ENCODE results near the gene MOCS3.

MOCS3 gene

GRCh38 chr20:50982363-50982762, 23.7 kb downstream of the MOCS3 start:
- DNase-seq = no peak

GRCh38 chr20:50983321-50983720, 24.7 kb downstream of the MOCS3 start:
- DNase-seq = no peak

GRCh38 chr20:50987493-50988210, 29.0 kb downstream of the MOCS3 start:
- DNase-seq = peak; percentile 43

GRCh38 chr20:50991076-50991475, 32.5 kb downstream of the MOCS3 start:
- no peak for DNase-seq

- DNase-seq = no peak
These were observed 33.7 kb downstream of the MOCS3 start for GRCh38 chr20:50992336-50992732.

- DNase-seq = no peak
These were observed 34.3 kb downstream of the MOCS3 start for GRCh38 chr20:50992733-50993457.

GRCh38 chr20:50993876-50994275, 35.3 kb downstream of the MOCS3 start:
- DNase-seq = no peak

GRCh38 chr20:50995506-50995905, 36.9 kb downstream of the MOCS3 start:
- DNase-seq = no peak

- DNase-seq = no peak
These were observed 38.6 kb downstream of the MOCS3 start for GRCh38 chr20:50996901-50997865.

GRCh38 chr20:50999355-50999754, 40.7 kb downstream of the MOCS3 start:
- DNase-seq = no peak

- DNase-seq = no peak
These were observed 43.0 kb downstream of the MOCS3 start for GRCh38 chr20:51001430-51002265.

- no peak for DNase-seq
These were observed 44.0 kb downstream of the MOCS3 start for GRCh38 chr20:51002633-51003032.

GRCh38 chr20:51003753-51004152, 45.1 kb downstream of the MOCS3 start:
- no peak for DNase-seq

GRCh38 chr20:51004305-51004727, 45.7 kb downstream of the MOCS3 start:
- DNase-seq = no peak

GRCh38 chr20:51004781-51005180, 46.2 kb downstream of the MOCS3 start:
- no peak for DNase-seq

- no peak for DNase-seq
These were observed 46.6 kb downstream of the MOCS3 start for GRCh38 chr20:51005214-51005613.

- DNase-seq = no peak
These were observed 50.1 kb downstream of the MOCS3 start for GRCh38 chr20:51008718-51009117.

- DNase-seq = no peak
These were observed 50.9 kb downstream of the MOCS3 start for GRCh38 chr20:51009303-51010042.

- no peak for DNase-seq
These were observed 51.4 kb downstream of the MOCS3 start for GRCh38 chr20:51010043-51010365.

- DNase-seq = no peak
These were observed 52.3 kb downstream of the MOCS3 start for GRCh38 chr20:51010932-51011331.

- no peak for DNase-seq
These were observed 52.9 kb downstream of the MOCS3 start for GRCh38 chr20:51011479-51011878.

GRCh38 chr20:51012357-51012756, 53.7 kb downstream of the MOCS3 start:
- no peak for DNase-seq

Measured in activated CD4-positive, alpha-beta T cell treated with anti-CD3 and anti-CD28 coated beads, Interleukin-2, amount 50 U/mL, for 1 hour (primary cell).